ENCODE results near the gene NUBPL. TPM values are rescaled to one million over a fixed set of nuclear protein-coding genes. Genes with fewer than 3 reads are reported as not detected.
A peak's percentile ranks its signal among the peaks of the same experiment; 100 is the strongest.

NUBPL gene
- polyA plus RNA-seq, 2 of the 4 experiments (the other 2 are of a cell fraction): 7.6 to 14.1 TPM

DNA sequence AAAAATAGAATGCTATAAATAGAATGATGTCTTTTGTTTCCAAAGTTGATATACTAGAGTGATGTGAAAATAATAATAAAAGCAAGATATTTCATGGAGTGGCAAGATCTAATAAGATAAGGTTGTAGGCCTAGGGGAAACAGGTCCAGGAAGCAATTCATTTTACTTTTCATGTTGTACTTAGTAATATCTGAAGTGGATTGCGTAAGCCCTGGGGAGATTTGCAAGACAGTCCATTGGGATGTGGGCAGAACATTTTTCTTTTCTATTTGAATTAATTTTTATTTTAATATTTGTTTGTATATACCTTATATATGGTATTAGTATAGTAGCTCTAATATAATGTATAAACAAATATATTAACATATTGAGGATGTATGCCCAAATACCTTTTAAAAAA lies 7.5 kb downstream of the NUBPL start:
- no peak for TF ChIP-seq MAZ (IDR thresholded peaks at IDR 0.05; ENCODE audit: borderline replicate concordance, low read depth, low read length)
- peak; percentile 56 to 60; a peak in 3 of 4 replicates for TF ChIP-seq CEBPB (IDR thresholded peaks at IDR 0.05)
- no peak for TF ChIP-seq ELK1 (IDR thresholded peaks at IDR 0.05; ENCODE audit: low read depth, low read length)
- Histone ChIP-seq H3K4me1 (no peaks in the 10 kb centered on the region), H3K9me3 (no peaks in the 10 kb centered on the region), H3K4me2 (no peak overlapping the region), H3K4me3 (no peak overlapping the region), H3K27ac (no peak overlapping the region)
- FAIRE-seq (no peak), ATAC-seq (no peak), DNase-seq (ENCODE audit: low read depth in 1 of 2, low spot score in 1 of 2) (no peak)
- WGBS (ENCODE audit: missing lambda C conversion rate): 88% methylated on average over 1 of the region's 1 CpG
- ChIA-PET CTCF (no interaction called here), POLR2A (no interaction called here)

- ATAC-seq: no peak
- FAIRE-seq: no peak
- ChIA-PET POLR2A (no interaction called here), CTCF (interaction anchor here (1.2 to 1.6 kb wide), 2 partner anchors 18 to 680 kb away, joined by 3 to 4 read pairs; no protein-coding TSS in a partner anchor)
- Histone ChIP-seq H3K4me1 (no peaks in the 10 kb centered on the region), H3K4me3 (no peak overlapping the region), H3K4me2 (no peak overlapping the region), H3K27ac (no peak overlapping the region), H3K9me3 (no peaks in the 10 kb centered on the region)
- TF ChIP-seq POLR2A (IDR thresholded peaks at IDR 0.05; ENCODE audit: low read length): no peak
- TF ChIP-seq NR3C1 (IDR thresholded peaks at IDR 0.05): no peak
- TF ChIP-seq FOSL2 (IDR thresholded peaks at IDR 0.05): no peak
- 0 out of 2 replicates have a peak, but pooled peaks have one; percentile 6 for TF ChIP-seq FOSL2 (CRISPR knock-in tag; IDR thresholded peaks at IDR 0.05)
- TF ChIP-seq HDAC2 (IDR thresholded peaks at IDR 0.05): no peak
- TF ChIP-seq NPAS2 (CRISPR knock-in tag; IDR thresholded peaks at IDR 0.05; ENCODE audit: borderline replicate concordance): no peak
- 68% methylated on average over 2 of the region's 2 CpGs for WGBS (ENCODE audit: missing lambda C conversion rate)
- peak in 1 of 2 experiments; percentile 11 for DNase-seq (ENCODE audit: low read depth in 1 of 2, low spot score in 1 of 2)
Observed at GRCh38 chr14:31572955-31573354, 11.8 kb downstream of the NUBPL start.

- Histone ChIP-seq H3K9me3 (no peaks in the 10 kb centered on the region), H3K4me3 (no peak overlapping the region), H3K27ac (no peak overlapping the region), H3K4me1 (no peaks in the 10 kb centered on the region), H3K4me2 (no peak overlapping the region)
- no peak for TF ChIP-seq BHLHE40 (IDR thresholded peaks at IDR 0.05; ENCODE audit: low read depth, low read length)
- TF ChIP-seq HEYL (CRISPR knock-in tag; IDR thresholded peaks at IDR 0.05): no peak
- TF ChIP-seq HDAC2 (IDR thresholded peaks at IDR 0.05): no peak
- TF ChIP-seq ZFP36 (IDR thresholded peaks at IDR 0.05; ENCODE audit: borderline replicate concordance, partially characterized antibody): no peak
- TF ChIP-seq, protein P1, sequence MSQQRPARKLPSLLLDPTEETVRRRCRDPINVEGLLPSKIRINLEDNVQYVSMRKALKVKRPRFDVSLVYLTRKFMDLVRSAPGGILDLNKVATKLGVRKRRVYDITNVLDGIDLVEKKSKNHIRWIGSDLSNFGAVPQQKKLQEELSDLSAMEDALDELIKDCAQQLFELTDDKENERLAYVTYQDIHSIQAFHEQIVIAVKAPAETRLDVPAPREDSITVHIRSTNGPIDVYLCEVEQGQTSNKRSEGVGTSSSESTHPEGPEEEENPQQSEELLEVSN (IDR thresholded peaks at IDR 0.05; ENCODE audit: borderline replicate concordance, low read depth): no peak
- TF ChIP-seq RAD21 (conservative IDR thresholded peaks at IDR 0.05 in 1 of 2, IDR thresholded peaks at IDR 0.05 in 1 of 2): no peak
- no peak for TF ChIP-seq NR3C1 (IDR thresholded peaks at IDR 0.05)
- FAIRE-seq: no peak
- no peak for DNase-seq (ENCODE audit: low read depth in 1 of 2, low spot score in 1 of 2)
- 88% methylated on average over 1 of the region's 1 CpG for WGBS (ENCODE audit: missing lambda C conversion rate)
- ChIA-PET CTCF (interaction anchor here (0.6 to 0.9 kb wide), 3 partner anchors 16 to 183 kb away, joined by 3 read pairs; partner anchors contain the start of gene NUBPL), POLR2A (no interaction called here)
- ATAC-seq: no peak
Observed at GRCh38 chr14:31576949-31577348, 15.7 kb downstream of the NUBPL start.

- POLR2A ChIA-PET: no interaction called here
Observed at GRCh38 chr14:31578266-31578665, 17.1 kb downstream of the NUBPL start.

More at GRCh38 chr14:31578266-31578665, 17.1 kb downstream of the NUBPL start:
- Histone ChIP-seq H3K9me3 (no peaks in the 10 kb centered on the region), H3K4me2 (no peak overlapping the region), H3K4me1 (no peaks in the 10 kb centered on the region), H3K4me3 (no peak overlapping the region), H3K27ac (no peak overlapping the region)
- 58% methylated on average over 3 of the region's 3 CpGs for WGBS (ENCODE audit: missing lambda C conversion rate)
- no peak for FAIRE-seq
- ATAC-seq: no peak
- CTCF ChIA-PET: interaction anchor here (1.3 to 1.5 kb wide), 2 partner anchors 9 to 356 kb away, joined by 3 read pairs; no protein-coding TSS in a partner anchor
- TF ChIP-seq KDM1A (IDR thresholded peaks at IDR 0.05; ENCODE audit: low read depth): no peak
- TF ChIP-seq ZNF302 (CRISPR knock-in tag; IDR thresholded peaks at IDR 0.05): no peak
- TF ChIP-seq ELK1 (IDR thresholded peaks at IDR 0.05; ENCODE audit: low read depth, low read length): no peak
- TF ChIP-seq ZSCAN20 (CRISPR knock-in tag; IDR thresholded peaks at IDR 0.05): no peak
- TF ChIP-seq ZFP36 (IDR thresholded peaks at IDR 0.05; ENCODE audit: borderline replicate concordance, partially characterized antibody): no peak
- TF ChIP-seq HDAC2 (IDR thresholded peaks at IDR 0.05): no peak
- no peak for TF ChIP-seq GATA3 (IDR thresholded peaks at IDR 0.05; ENCODE audit: borderline replicate concordance)
- TF ChIP-seq RCOR1 (IDR thresholded peaks at IDR 0.05; ENCODE audit: low read depth, low read length): no peak
- TF ChIP-seq RNF2 (IDR thresholded peaks at IDR 0.05; ENCODE audit: borderline replicate concordance, low read depth): no peak
- TF ChIP-seq REST (IDR thresholded peaks at IDR 0.05): no peak
- TF ChIP-seq POLR2A (IDR thresholded peaks at IDR 0.05; ENCODE audit: low read length): no peak
- TF ChIP-seq NPAS2 (CRISPR knock-in tag; IDR thresholded peaks at IDR 0.05; ENCODE audit: borderline replicate concordance): no peak
- TF ChIP-seq MAZ (IDR thresholded peaks at IDR 0.05; ENCODE audit: borderline replicate concordance, low read depth, low read length): no peak
- TF ChIP-seq RAD21 (conservative IDR thresholded peaks at IDR 0.05 in 1 of 2, IDR thresholded peaks at IDR 0.05 in 1 of 2): no peak
- no peak for DNase-seq (ENCODE audit: low read depth in 1 of 2, low spot score in 1 of 2)

All from A549 (cell line).